Astrocyte (in vitro differentiated cells and primary cell): ENCODE results near the gene UGT1A3.

ENCODE experiments used
- CTCF ChIP-seq: IDR thresholded peaks from 2 replicates; pipeline ENCODE4 v1.5.1; 2011; ENCODE audit warnings: low read depth, mild to moderate bottlenecking, inconsistent platforms, low read length, moderate library complexity; ENCODE audit not compliant: insufficient read depth
- EZH2 ChIP-seq: IDR thresholded peaks from 2 replicates; pipeline ENCODE4 v1.6.1; 2012; ENCODE audit warnings: mild to moderate bottlenecking, low read length, inconsistent platforms; ENCODE audit not compliant: insufficient read depth

GRCh38 chr2:233764761-233765160, 35.9 kb downstream of the UGT1A3 start:
- TF ChIP-seq CTCF, result no peak
- no peak for TF ChIP-seq EZH2
